Caco-2 (cell line): ENCODE results near the gene INKA2. TPM values are rescaled to one million over a fixed set of nuclear protein-coding genes. Genes with fewer than 3 reads are reported as not detected.

Experiments used
- BruUV-seq: library from RNA; stranded (reverse); fragments of 400-500 nt; replicated peaks from 2 replicates; lab custom pipeline; 2021; lab: Mats Ljungman, UMichigan
- CTCF ChIA-PET: fragments of 300-600 bp; sonication (Branson Sonifier 250); formaldehyde crosslinking; loops from one replicate; lab custom pipeline; 2022; ENCODE audit warnings: antibody characterized with exemption; lab: Charles Lee
- POLR2A ChIA-PET: fragments of 300-600 bp; sonication (Branson Sonifier 250); formaldehyde crosslinking; loops from one replicate; lab custom pipeline; 2022; ENCODE audit warnings: antibody characterized with exemption; lab: Charles Lee
- DNase-seq, 2 experiments: peaks; one replicate each; pipeline versions ENCODE4 v3.0.0 to v3.0.0-alpha.2; 2020 to 2022
- H3K27me3 ChIP-seq: replicated peaks from 2 replicates; pipeline ENCODE4 v1.6.0; 2011; ENCODE audit warnings: low read length; ENCODE audit not compliant: control insufficient read depth, insufficient read depth
- H3K36me3 ChIP-seq: 2 replicates; pipeline ENCODE4 v1.5.1; 2011; ENCODE audit warnings: low read length; ENCODE audit not compliant: control insufficient read depth, insufficient read depth
- H3K4me1 ChIP-seq: fragments of 250-450 bp; sonication (Bioruptor Pico); 2 replicates; pipeline ENCODE4 v1.5.1; 2020; ENCODE audit warnings: mild to moderate bottlenecking
- H3K4me3 ChIP-seq: 2 replicates; pipeline ENCODE4 v1.5.1; 2011; ENCODE audit warnings: low read depth, mild to moderate bottlenecking, control low read depth, low read length
- H3K9me3 ChIP-seq: fragments of 250-450 bp; sonication (Bioruptor Pico); 2 replicates; pipeline ENCODE4 v1.5.1; 2020; ENCODE audit warnings: mild to moderate bottlenecking, moderate library complexity
- H3K27ac Mint-ChIP-seq: one replicate; pipeline ENCODE4 v1.8.0; 2022; ENCODE audit warnings: mixed read lengths; ENCODE audit not compliant: unreplicated experiment
- H3K27me3 Mint-ChIP-seq: one replicate; pipeline ENCODE4 v1.8.0; 2022; ENCODE audit warnings: mixed read lengths; ENCODE audit not compliant: insufficient read depth, unreplicated experiment
- H3K36me3 Mint-ChIP-seq: one replicate; pipeline ENCODE4 v1.8.0; 2022; ENCODE audit warnings: mild to moderate bottlenecking, mixed read lengths; ENCODE audit not compliant: insufficient read depth, unreplicated experiment
- H3K4me1 Mint-ChIP-seq: one replicate; pipeline ENCODE4 v1.8.0; 2022; ENCODE audit warnings: low read depth, mixed read lengths; ENCODE audit not compliant: unreplicated experiment
- H3K4me3 Mint-ChIP-seq: one replicate; pipeline ENCODE4 v1.8.0; 2022; ENCODE audit warnings: mild to moderate bottlenecking, moderate library complexity, mixed read lengths; ENCODE audit not compliant: unreplicated experiment
- H3K9me3 Mint-ChIP-seq: one replicate; pipeline ENCODE4 v1.8.0; 2022; ENCODE audit warnings: mixed read lengths; ENCODE audit not compliant: unreplicated experiment
- intact Hi-C: fragments of 100-400 bp; cut with micrococcal nuclease; formaldehyde crosslinking; loops from one replicate; pipeline ENCODE4 v1.10.0; 2022; ENCODE audit not compliant: unreplicated experiment
- total RNA-seq: library from RNA; stranded (reverse); gene quantifications from 2 replicates; pipeline ENCODE4 v1.2.3, GENCODE V29; 2022
- TF ChIP-seq, protein P1 (sequence below), 2 experiments: fragments of 200-600 bp in 1 of 2; IDR thresholded peaks; 1 replicate in 1 of 2; 2 replicates in 1 of 2; pipeline versions ENCODE4 v1.5.1 to v1.8.0; 2011 to 2022; ENCODE audit warnings: antibody characterized with exemption in 1 of 2, control low read depth in 1 of 2, inconsistent platforms in 1 of 2, low read depth in 1 of 2, low read length in 1 of 2, mild to moderate bottlenecking in 1 of 2, moderate library complexity in 1 of 2; ENCODE audit not compliant: insufficient read depth in 1 of 2, severe bottlenecking in 1 of 2, unreplicated experiment in 1 of 2

The INKA2 gene
- total RNA-seq, 1 experiment from 2014 or later, result 5.8 TPM

DNA sequence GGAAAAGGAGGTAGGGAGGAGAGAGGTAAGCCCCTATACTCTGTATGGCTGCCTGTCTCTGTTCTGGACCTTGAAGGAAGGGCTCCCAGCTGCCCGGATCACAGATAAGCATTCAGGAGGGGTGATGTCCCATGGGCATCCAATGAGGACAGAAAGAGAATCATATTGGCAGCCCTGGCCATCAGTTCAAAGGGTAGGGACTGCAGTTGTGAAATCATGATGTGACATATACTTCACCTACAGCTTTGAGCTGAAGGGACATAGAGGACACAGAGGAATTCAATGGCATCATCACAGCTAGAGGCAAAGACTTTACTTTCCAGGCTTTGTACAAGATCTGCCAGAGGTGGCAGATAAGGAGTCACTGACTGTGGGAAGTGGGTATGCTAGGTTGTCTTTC is 38.1 kb upstream of the INKA2 start:
- intact Hi-C loops, result no loop called here
- no peaks in the 10 kb centered on the region for H3K36me3 Mint-ChIP-seq
- H3K4me3 ChIP-seq, result no peak overlapping the region
- H3K27me3 ChIP-seq, result no peaks in the 10 kb centered on the region
- H3K27me3 Mint-ChIP-seq, result no peaks in the 10 kb centered on the region
- H3K9me3 Mint-ChIP-seq, result no peaks in the 10 kb centered on the region
- H3K4me1 Mint-ChIP-seq, result peaks cover 17% of the 10 kb centered on the region
- DNase-seq, result no peak
- peak overlapping the region; percentile 86 for H3K27ac Mint-ChIP-seq
- no TSS peak for BruUV-seq
- CTCF ChIA-PET, result no interaction called here
- H3K4me3 Mint-ChIP-seq, result no peak overlapping the region
- H3K4me1 ChIP-seq, result peaks cover 13% of the 10 kb centered on the region
- H3K9me3 ChIP-seq, result no peaks in the 10 kb centered on the region
- TF ChIP-seq, protein P1, sequence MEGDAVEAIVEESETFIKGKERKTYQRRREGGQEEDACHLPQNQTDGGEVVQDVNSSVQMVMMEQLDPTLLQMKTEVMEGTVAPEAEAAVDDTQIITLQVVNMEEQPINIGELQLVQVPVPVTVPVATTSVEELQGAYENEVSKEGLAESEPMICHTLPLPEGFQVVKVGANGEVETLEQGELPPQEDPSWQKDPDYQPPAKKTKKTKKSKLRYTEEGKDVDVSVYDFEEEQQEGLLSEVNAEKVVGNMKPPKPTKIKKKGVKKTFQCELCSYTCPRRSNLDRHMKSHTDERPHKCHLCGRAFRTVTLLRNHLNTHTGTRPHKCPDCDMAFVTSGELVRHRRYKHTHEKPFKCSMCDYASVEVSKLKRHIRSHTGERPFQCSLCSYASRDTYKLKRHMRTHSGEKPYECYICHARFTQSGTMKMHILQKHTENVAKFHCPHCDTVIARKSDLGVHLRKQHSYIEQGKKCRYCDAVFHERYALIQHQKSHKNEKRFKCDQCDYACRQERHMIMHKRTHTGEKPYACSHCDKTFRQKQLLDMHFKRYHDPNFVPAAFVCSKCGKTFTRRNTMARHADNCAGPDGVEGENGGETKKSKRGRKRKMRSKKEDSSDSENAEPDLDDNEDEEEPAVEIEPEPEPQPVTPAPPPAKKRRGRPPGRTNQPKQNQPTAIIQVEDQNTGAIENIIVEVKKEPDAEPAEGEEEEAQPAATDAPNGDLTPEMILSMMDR (IDR thresholded peaks at IDR 0.05; ENCODE audit: insufficient read depth in 1 of 2, low read depth in 1 of 2, low read length in 1 of 2, severe bottlenecking in 1 of 2, unreplicated experiment in 1 of 2), result no peak
- H3K36me3 ChIP-seq, result no peaks in the 10 kb centered on the region
- POLR2A ChIA-PET, result no interaction called here

DNA sequence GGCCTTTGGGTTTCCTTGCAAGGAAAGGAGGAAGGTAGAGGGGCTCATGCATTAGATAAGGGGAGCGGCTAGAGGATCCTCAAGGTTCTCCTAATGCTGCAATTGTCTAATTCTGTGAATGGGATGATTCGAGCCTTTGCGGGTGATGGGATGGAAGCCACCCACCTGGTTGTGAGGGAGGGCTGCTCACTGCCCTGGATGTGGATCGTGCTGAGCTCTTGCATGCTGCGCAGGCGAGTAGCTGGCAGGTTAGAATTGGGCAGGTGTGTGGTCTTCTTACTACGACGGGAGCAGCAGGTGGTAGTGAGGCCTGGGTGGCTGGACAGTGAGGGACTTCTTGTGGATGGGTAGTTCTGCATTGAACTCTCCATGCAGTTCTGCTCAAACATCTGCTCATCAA is 37.7 kb upstream of the INKA2 start:
- ChIA-PET POLR2A (no interaction called here), CTCF (no interaction called here)
- BruUV-seq, result no TSS peak
- Histone ChIP-seq H3K36me3 (no peaks in the 10 kb centered on the region), H3K27me3 (no peaks in the 10 kb centered on the region), H3K9me3 (no peaks in the 10 kb centered on the region), H3K4me1 (peaks cover 13% of the 10 kb centered on the region), H3K4me3 (no peak overlapping the region)
- Mint-ChIP-seq H3K9me3 (no peaks in the 10 kb centered on the region), H3K4me3 (no peak overlapping the region), H3K27ac (no peak overlapping the region), H3K4me1 (peaks cover 17% of the 10 kb centered on the region), H3K27me3 (no peaks in the 10 kb centered on the region), H3K36me3 (no peaks in the 10 kb centered on the region)
- TF ChIP-seq, protein P1 (IDR thresholded peaks at IDR 0.05; ENCODE audit: insufficient read depth in 1 of 2, low read depth in 1 of 2, low read length in 1 of 2, severe bottlenecking in 1 of 2, unreplicated experiment in 1 of 2), result no peak
- no peak for DNase-seq
- intact Hi-C loops, result no loop called here

DNA sequence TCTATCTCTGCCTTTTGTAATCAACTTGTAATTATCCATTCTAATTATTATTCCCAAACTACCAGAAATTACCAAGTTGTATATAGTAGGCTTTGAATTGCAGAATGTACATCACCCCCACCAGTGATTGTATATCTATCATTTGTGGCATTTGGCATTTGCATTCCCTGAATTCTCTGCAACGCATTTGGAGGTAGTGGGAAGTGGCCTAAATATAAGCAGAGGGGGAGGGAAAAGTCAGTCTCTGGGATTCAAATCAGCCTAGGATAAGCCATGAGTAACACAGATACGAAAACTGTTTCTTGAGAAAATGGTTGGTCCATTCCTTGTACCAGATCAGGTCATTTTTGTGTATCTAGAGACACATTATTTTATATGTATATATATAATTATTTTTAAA is 37.2 kb upstream of the INKA2 start:
- H3K9me3 Mint-ChIP-seq, result no peaks in the 10 kb centered on the region
- no peak overlapping the region for H3K27ac Mint-ChIP-seq
- CTCF ChIA-PET, result no interaction called here
- H3K36me3 Mint-ChIP-seq, result no peaks in the 10 kb centered on the region
- Histone ChIP-seq H3K36me3 (no peaks in the 10 kb centered on the region), H3K27me3 (no peaks in the 10 kb centered on the region), H3K4me1 (peaks cover 13% of the 10 kb centered on the region), H3K4me3 (no peak overlapping the region), H3K9me3 (no peaks in the 10 kb centered on the region)
- H3K4me3 Mint-ChIP-seq, result no peak overlapping the region
- H3K4me1 Mint-ChIP-seq, result peaks cover 17% of the 10 kb centered on the region
- POLR2A ChIA-PET, result no interaction called here
- TF ChIP-seq, protein P1 (IDR thresholded peaks at IDR 0.05; ENCODE audit: insufficient read depth in 1 of 2, low read depth in 1 of 2, low read length in 1 of 2, severe bottlenecking in 1 of 2, unreplicated experiment in 1 of 2), result no peak
- no peaks in the 10 kb centered on the region for H3K27me3 Mint-ChIP-seq
- no TSS peak for BruUV-seq
- no peak for DNase-seq
- intact Hi-C loops, result no loop called here
